K562 (cell line): ENCODE results near the gene CCNYL1. TPM values are rescaled to one million over a fixed set of nuclear protein-coding genes. Genes with fewer than 3 reads are reported as not detected.
A peak's percentile ranks its signal among the peaks of the same experiment; 100 is the strongest.

Experiments used
- BCOR ChIP-seq: fragments of 450-650 bp; IDR thresholded peaks from 2 replicates; pipeline ENCODE4 v1.6.1; 2016
- CBFA2T2 ChIP-seq: fragments of 450-650 bp; conservative IDR thresholded peaks from 2 replicates; pipeline ENCODE4 v1.6.1; 2017; ENCODE audit warnings: mild to moderate bottlenecking
- CEBPZ ChIP-seq: fragments of 150-350 bp; IDR thresholded peaks from 2 replicates; pipeline ENCODE4 v1.6.1; 2014; ENCODE audit warnings: low read depth, mild to moderate bottlenecking, low read length, borderline replicate concordance
- CREB5 ChIP-seq: fragments of 250-450 bp; sonication (Bioruptor Pico); IDR thresholded peaks from 2 replicates; pipeline ENCODE4 v1.5.0; 2020; ENCODE audit warnings: mild to moderate bottlenecking
- FOXJ2 ChIP-seq: fragments of 200-800 bp; sonication (Bioruptor generic); IDR thresholded peaks from 2 replicates; pipeline ENCODE4 v1.6.1; 2016; ENCODE audit warnings: missing genetic modification characterization, missing compliant biosample characterization
- HMBOX1 ChIP-seq: sonication (generic); IDR thresholded peaks from 2 replicates; pipeline ENCODE4 v1.6.1; 2016
- MAZ ChIP-seq, 2 experiments: fragments of 450-650 bp in 1 of 2; sonication (generic) in 1 of 2; formaldehyde crosslinking; IDR thresholded peaks in 1 of 2; conservative IDR thresholded peaks in 1 of 2; 2 replicates each; pipeline versions ENCODE4 v1.4.0 to v1.5.0; 2020; ENCODE audit warnings: mild to moderate bottlenecking in 1 of 2, missing genetic modification reagents in 1 of 2
- NBN ChIP-seq: fragments of 450-650 bp; IDR thresholded peaks from 2 replicates; pipeline ENCODE4 v1.6.1; 2016; ENCODE audit warnings: low read depth, mild to moderate bottlenecking
- POLR2AphosphoS5 ChIP-seq: IDR thresholded peaks from 2 replicates; pipeline ENCODE4 v1.6.1; 2011; ENCODE audit warnings: mild to moderate bottlenecking, low read depth, low read length, moderate library complexity; ENCODE audit not compliant: control insufficient read depth, insufficient read depth
- STAT5A ChIP-seq: IDR thresholded peaks from 2 replicates; pipeline ENCODE4 v1.6.1; 2012; ENCODE audit warnings: low read length, inconsistent platforms, borderline replicate concordance
- TARDBP ChIP-seq: fragments of 450-650 bp; IDR thresholded peaks from 2 replicates; pipeline ENCODE4 v1.6.1; 2016
- XRCC5 ChIP-seq: fragments of 200-400 bp; formaldehyde crosslinking; IDR thresholded peaks from 2 replicates; pipeline ENCODE4 v1.6.1; 2017; ENCODE audit warnings: low read depth, mild to moderate bottlenecking, low read length
- ZNF354B ChIP-seq: fragments of 250-450 bp; sonication (Bioruptor Pico); IDR thresholded peaks from 2 replicates; pipeline ENCODE4 v1.4.0; 2020
- ZNF407 ChIP-seq: fragments of 450-650 bp; IDR thresholded peaks from 2 replicates; pipeline ENCODE4 v1.6.1; 2016; ENCODE audit warnings: low read depth
- ZNF561 ChIP-seq: fragments of 450-650 bp; formaldehyde crosslinking; conservative IDR thresholded peaks from 2 replicates; pipeline ENCODE4 v1.4.0; 2020; ENCODE audit warnings: mild to moderate bottlenecking, moderate library complexity
- polyA plus RNA-seq, 8 experiments: library from polyadenylated mRNA; depleted of rRNA in 4 of 8; stranded (reverse) in 5 of 8; unstranded in 3 of 8; fragments of >200 nt; fragmentation: Nextera tagmentation in 2 of 8; fragmentation: Illumina TruSeq in 1 of 8; extraction: Ambion mirVana in 2 of 8; extraction: Trizol in 1 of 8; gene quantifications; 2 replicates each; pipeline versions ENCODE4 v1.2.1 to v1.2.3, GENCODE V29; 2011 to 2014; ENCODE audit warnings: inconsistent platforms in 1 of 8, missing spikeins in 1 of 8
- total RNA-seq, 7 experiments: library from RNA; depleted of rRNA in 6 of 7; stranded (reverse); fragments of >200 nt in 6 of 7; fragmentation: Illumina TruSeq in 2 of 7; extraction: Trizol in 2 of 7; gene quantifications; 2 replicates each; pipeline versions ENCODE4 v1.2.1 to v1.2.3, GENCODE V29; 2011 to 2021; ENCODE audit warnings: low replicate concordance in 1 of 7

The CCNYL1 gene
- total and polyA plus RNA-seq, 9 of the 15 experiments (the other 6 are each of a cell fraction or from before 2014, with no cell fraction given) = 1.9 to 7.5 (median 4.7) TPM

GRCh38 chr2:207765547-207765946 is 54.1 kb downstream of the CCNYL1 start (continued):
- TF ChIP-seq ZNF407 (no peak), STAT5A (peak; percentile 75; the same call in 1 of the 2 replicates), CEBPZ (no peak), ZNF561 (CRISPR knock-in tag) (no peak), XRCC5 (no peak), MAZ (CRISPR knock-in tag; conservative IDR thresholded peaks at IDR 0.05 in 1 of 2, IDR thresholded peaks at IDR 0.05 in 1 of 2) (no peak), CBFA2T2 (peak; percentile 82), NBN (no peak), ZNF354B (CRISPR knock-in tag) (no peak), CREB5 (CRISPR knock-in tag) (no peak), FOXJ2 (tag) (no peak), TARDBP (no peak), BCOR (no peak), POLR2AphosphoS5 (peak; percentile 88), HMBOX1 (no peak)
